K562 (cell line): ENCODE results near the gene PSMD2. TPM values are rescaled to one million over a fixed set of nuclear protein-coding genes. Genes with fewer than 3 reads are reported as not detected.

Experiments
- BHLHE40 ChIP-seq: IDR thresholded peaks from 2 replicates; pipeline ENCODE4 v1.6.1; 2011; ENCODE audit warnings: low read length, improper control_type of control experiment
- CBFA2T2 ChIP-seq: fragments of 450-650 bp; conservative IDR thresholded peaks from 2 replicates; pipeline ENCODE4 v1.6.1; 2017; ENCODE audit warnings: mild to moderate bottlenecking
- KDM5B ChIP-seq: fragments of 200-600 bp; sonication (generic); IDR thresholded peaks from 2 replicates; pipeline ENCODE4 v1.6.1; 2012; ENCODE audit warnings: low read depth, mild to moderate bottlenecking, moderate library complexity, low read length, control low read depth, inconsistent platforms; ENCODE audit not compliant: insufficient replicate concordance
- MEIS2 ChIP-seq: fragments of 450-650 bp; IDR thresholded peaks from 2 replicates; pipeline ENCODE4 v1.6.1; 2014; ENCODE audit warnings: mild to moderate bottlenecking; ENCODE audit not compliant: partially characterized antibody
- MYC ChIP-seq, 2 experiments: fragments of 250-450 bp in 1 of 2; sonication (Bioruptor Pico) in 1 of 2; IDR thresholded peaks; 2 replicates each; pipeline versions ENCODE4 v1.5.1 to v1.6.1; 2012 to 2021; ENCODE audit warnings: low read depth in 2 of 2, borderline replicate concordance in 1 of 2, improper control_type of control experiment in 1 of 2, low read length in 1 of 2, mild to moderate bottlenecking in 1 of 2, moderate library complexity in 1 of 2
- POLR2B ChIP-seq: fragments of 450-650 bp; IDR thresholded peaks from 2 replicates; pipeline ENCODE4 v1.6.1; 2018; ENCODE audit warnings: low read depth; ENCODE audit not compliant: partially characterized antibody
- RAD51 ChIP-seq: fragments of 450-650 bp; IDR thresholded peaks from 2 replicates; pipeline ENCODE4 v1.7.1; 2016; ENCODE audit warnings: low read depth, mild to moderate bottlenecking, borderline replicate concordance
- polyA plus RNA-seq, 8 experiments: library from polyadenylated mRNA; depleted of rRNA in 4 of 8; stranded (reverse) in 5 of 8; unstranded in 3 of 8; fragments of >200 nt; fragmentation: Nextera tagmentation in 2 of 8; fragmentation: Illumina TruSeq in 1 of 8; extraction: Ambion mirVana in 2 of 8; extraction: Trizol in 1 of 8; gene quantifications; 2 replicates each; pipeline versions ENCODE4 v1.2.1 to v1.2.3, GENCODE V29; 2011 to 2014; ENCODE audit warnings: inconsistent platforms in 1 of 8, missing spikeins in 1 of 8
- total RNA-seq, 7 experiments: library from RNA; depleted of rRNA in 6 of 7; stranded (reverse); fragments of >200 nt in 6 of 7; fragmentation: Illumina TruSeq in 2 of 7; extraction: Trizol in 2 of 7; gene quantifications; 2 replicates each; pipeline versions ENCODE4 v1.2.1 to v1.2.3, GENCODE V29; 2011 to 2021; ENCODE audit warnings: low replicate concordance in 1 of 7
- TF ChIP-seq, protein P1 (sequence below): sonication (generic); formaldehyde crosslinking; IDR thresholded peaks from 2 replicates; pipeline ENCODE4 v1.8.0; 2022; ENCODE audit warnings: missing genetic modification reagents, mild to moderate bottlenecking, moderate library complexity, borderline replicate concordance
- TF ChIP-seq, protein P2 (sequence below): fragments of 250-450 bp; sonication (Bioruptor Pico); IDR thresholded peaks from 2 replicates; pipeline ENCODE4 v1.5.0; 2020; ENCODE audit warnings: mild to moderate bottlenecking, borderline replicate concordance
- TF ChIP-seq, protein P3 (sequence below), 2 experiments: fragments of 200-800 bp in 1 of 2; sonication (Bioruptor generic) in 1 of 2; sonication (generic) in 1 of 2; formaldehyde crosslinking in 1 of 2; IDR thresholded peaks in 1 of 2; conservative IDR thresholded peaks in 1 of 2; 2 replicates each; pipeline versions ENCODE4 v1.5.0 to v1.6.1; 2016 to 2020; ENCODE audit warnings: missing compliant biosample characterization in 1 of 2, missing genetic modification characterization in 1 of 2, missing genetic modification reagents in 1 of 2
- TF ChIP-seq, protein P4 (sequence below), 2 experiments: IDR thresholded peaks in 1 of 2; conservative IDR thresholded peaks in 1 of 2; 2 replicates each; pipeline ENCODE4 v1.6.1; 2016; ENCODE audit warnings: low read depth in 2 of 2, mild to moderate bottlenecking in 1 of 2, missing compliant biosample characterization in 1 of 2, missing genetic modification characterization in 1 of 2, moderate library complexity in 1 of 2

Gene PSMD2
- total and polyA plus RNA-seq, 9 of the 15 experiments (the other 6 are each of a cell fraction or from before 2014, with no cell fraction given) = 152 to 484 (median 295) TPM

DNA sequence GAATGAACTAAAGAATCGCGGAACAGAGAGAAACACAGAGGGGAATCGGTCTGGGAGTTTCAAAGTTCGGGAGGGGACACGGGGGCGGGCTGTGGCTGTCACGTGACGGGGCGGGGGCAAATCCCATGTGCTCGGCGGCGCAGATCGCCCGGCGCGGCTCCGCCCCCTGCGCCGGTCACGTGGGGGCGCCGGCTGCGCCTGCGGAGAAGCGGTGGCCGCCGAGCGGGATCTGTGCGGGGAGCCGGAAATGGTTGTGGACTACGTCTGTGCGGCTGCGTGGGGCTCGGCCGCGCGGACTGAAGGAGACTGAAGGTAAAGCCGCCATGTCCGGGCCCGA, 15.3 kb downstream of the PSMD2 start, which contains the start of gene EIF4G1 (continued):
- TF ChIP-seq CBFA2T2 (peak; percentile 86), MYC (IDR thresholded peaks at IDR 0.05; ENCODE audit: low read depth, low read length) (peak; percentile 98), MYC (CRISPR knock-in tag; IDR thresholded peaks at IDR 0.05; ENCODE audit: borderline replicate concordance, low read depth) (no peak), BHLHE40 (peak; percentile 91), MEIS2 (peak; percentile 66), POLR2B (no peak), KDM5B (peak; percentile 87), RAD51 (peak; percentile 97)
- TF ChIP-seq, protein P1, sequence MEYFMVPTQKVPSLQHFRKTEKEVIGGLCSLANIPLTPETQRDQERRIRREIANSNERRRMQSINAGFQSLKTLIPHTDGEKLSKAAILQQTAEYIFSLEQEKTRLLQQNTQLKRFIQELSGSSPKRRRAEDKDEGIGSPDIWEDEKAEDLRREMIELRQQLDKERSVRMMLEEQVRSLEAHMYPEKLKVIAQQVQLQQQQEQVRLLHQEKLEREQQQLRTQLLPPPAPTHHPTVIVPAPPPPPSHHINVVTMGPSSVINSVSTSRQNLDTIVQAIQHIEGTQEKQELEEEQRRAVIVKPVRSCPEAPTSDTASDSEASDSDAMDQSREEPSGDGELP (CRISPR knock-in tag) = peak; percentile 26; the same call in 1 of the 2 replicates
- TF ChIP-seq, protein P2, sequence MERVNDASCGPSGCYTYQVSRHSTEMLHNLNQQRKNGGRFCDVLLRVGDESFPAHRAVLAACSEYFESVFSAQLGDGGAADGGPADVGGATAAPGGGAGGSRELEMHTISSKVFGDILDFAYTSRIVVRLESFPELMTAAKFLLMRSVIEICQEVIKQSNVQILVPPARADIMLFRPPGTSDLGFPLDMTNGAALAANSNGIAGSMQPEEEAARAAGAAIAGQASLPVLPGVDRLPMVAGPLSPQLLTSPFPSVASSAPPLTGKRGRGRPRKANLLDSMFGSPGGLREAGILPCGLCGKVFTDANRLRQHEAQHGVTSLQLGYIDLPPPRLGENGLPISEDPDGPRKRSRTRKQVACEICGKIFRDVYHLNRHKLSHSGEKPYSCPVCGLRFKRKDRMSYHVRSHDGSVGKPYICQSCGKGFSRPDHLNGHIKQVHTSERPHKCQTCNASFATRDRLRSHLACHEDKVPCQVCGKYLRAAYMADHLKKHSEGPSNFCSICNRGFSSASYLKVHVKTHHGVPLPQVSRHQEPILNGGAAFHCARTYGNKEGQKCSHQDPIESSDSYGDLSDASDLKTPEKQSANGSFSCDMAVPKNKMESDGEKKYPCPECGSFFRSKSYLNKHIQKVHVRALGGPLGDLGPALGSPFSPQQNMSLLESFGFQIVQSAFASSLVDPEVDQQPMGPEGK = no peak
- TF ChIP-seq, protein P3, sequence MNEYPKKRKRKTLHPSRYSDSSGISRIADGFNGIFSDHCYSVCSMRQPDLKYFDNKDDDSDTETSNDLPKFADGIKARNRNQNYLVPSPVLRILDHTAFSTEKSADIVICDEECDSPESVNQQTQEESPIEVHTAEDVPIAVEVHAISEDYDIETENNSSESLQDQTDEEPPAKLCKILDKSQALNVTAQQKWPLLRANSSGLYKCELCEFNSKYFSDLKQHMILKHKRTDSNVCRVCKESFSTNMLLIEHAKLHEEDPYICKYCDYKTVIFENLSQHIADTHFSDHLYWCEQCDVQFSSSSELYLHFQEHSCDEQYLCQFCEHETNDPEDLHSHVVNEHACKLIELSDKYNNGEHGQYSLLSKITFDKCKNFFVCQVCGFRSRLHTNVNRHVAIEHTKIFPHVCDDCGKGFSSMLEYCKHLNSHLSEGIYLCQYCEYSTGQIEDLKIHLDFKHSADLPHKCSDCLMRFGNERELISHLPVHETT (CRISPR knock-in tag; conservative IDR thresholded peaks at IDR 0.05 in 1 of 2, IDR thresholded peaks at IDR 0.05 in 1 of 2) = peak in 1 of 2 experiments; percentile 71; a peak in 1 of 4 replicates
- TF ChIP-seq, protein P4, sequence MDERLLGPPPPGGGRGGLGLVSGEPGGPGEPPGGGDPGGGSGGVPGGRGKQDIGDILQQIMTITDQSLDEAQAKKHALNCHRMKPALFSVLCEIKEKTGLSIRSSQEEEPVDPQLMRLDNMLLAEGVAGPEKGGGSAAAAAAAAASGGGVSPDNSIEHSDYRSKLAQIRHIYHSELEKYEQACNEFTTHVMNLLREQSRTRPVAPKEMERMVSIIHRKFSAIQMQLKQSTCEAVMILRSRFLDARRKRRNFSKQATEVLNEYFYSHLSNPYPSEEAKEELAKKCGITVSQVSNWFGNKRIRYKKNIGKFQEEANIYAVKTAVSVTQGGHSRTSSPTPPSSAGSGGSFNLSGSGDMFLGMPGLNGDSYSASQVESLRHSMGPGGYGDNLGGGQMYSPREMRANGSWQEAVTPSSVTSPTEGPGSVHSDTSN (CRISPR knock-in tag; IDR thresholded peaks at IDR 0.05; ENCODE audit: low read depth) = no peak
- TF ChIP-seq, protein P4 (tag; conservative IDR thresholded peaks at IDR 0.05; ENCODE audit: low read depth) = no peak
